H9 (cell line): Measurements from ENCODE around the gene MT1F. TPM values are rescaled to one million over a fixed set of nuclear protein-coding genes. Genes with fewer than 3 reads are reported as not detected.

Source experiments
- DNase-seq: peaks from one replicate; pipeline ENCODE4 v3.0.0-alpha.2; 2017
- H2AFZ ChIP-seq: one replicate; pipeline ENCODE4 v1.6.1; 2013; ENCODE audit warnings: mild to moderate bottlenecking, low read length, control low read depth, moderate library complexity
- H2AK5ac ChIP-seq: 2 replicates; pipeline ENCODE4 v1.6.1; 2013; ENCODE audit warnings: low read length, control low read depth, mixed read lengths; ENCODE audit not compliant: insufficient read length
- H2BK120ac ChIP-seq: one replicate; pipeline ENCODE4 v1.6.1; 2013; ENCODE audit warnings: low read depth, mild to moderate bottlenecking, low read length, control low read depth, inconsistent platforms; ENCODE audit not compliant: poor library complexity, severe bottlenecking
- H2BK12ac ChIP-seq: 2 replicates; pipeline ENCODE4 v1.6.1; 2013; ENCODE audit warnings: low read length, control low read depth, mixed read lengths, low read depth; ENCODE audit not compliant: insufficient read length
- H2BK15ac ChIP-seq: 2 replicates; pipeline ENCODE4 v1.6.1; 2013; ENCODE audit warnings: low read depth, low read length, control low read depth
- H2BK20ac ChIP-seq: one replicate; pipeline ENCODE4 v1.6.1; 2013; ENCODE audit warnings: low read depth, mild to moderate bottlenecking, low read length, control low read depth, inconsistent platforms; ENCODE audit not compliant: poor library complexity, severe bottlenecking
- H2BK5ac ChIP-seq: 2 replicates; pipeline ENCODE4 v1.6.1; 2013; ENCODE audit warnings: low read length, control low read depth, mixed read lengths; ENCODE audit not compliant: insufficient read length
- H3K14ac ChIP-seq: 2 replicates; pipeline ENCODE4 v1.6.1; 2013; ENCODE audit warnings: low read length, control low read depth; ENCODE audit not compliant: insufficient read depth
- H3K18ac ChIP-seq: 2 replicates; pipeline ENCODE4 v1.6.1; 2013; ENCODE audit warnings: low read depth, mild to moderate bottlenecking, mixed read lengths, low read length, control low read depth; ENCODE audit not compliant: insufficient read length
- H3K23ac ChIP-seq: 2 replicates; pipeline ENCODE4 v1.6.1; 2013; ENCODE audit warnings: low read length, control low read depth, mixed read lengths, low read depth; ENCODE audit not compliant: insufficient read length
- H3K23me2 ChIP-seq: 2 replicates; pipeline ENCODE4 v1.6.1; 2013; ENCODE audit warnings: low read depth, mild to moderate bottlenecking, mixed read lengths, low read length, control low read depth; ENCODE audit not compliant: insufficient read length, poor library complexity, severe bottlenecking
- H3K27ac ChIP-seq: 2 replicates; pipeline ENCODE4 v1.5.1; 2013; ENCODE audit warnings: low read length, control low read depth, mixed read lengths, low read depth; ENCODE audit not compliant: insufficient read length
- H3K27me3 ChIP-seq: 2 replicates; pipeline ENCODE4 v1.6.1; 2013; ENCODE audit warnings: low read length, control low read depth, inconsistent platforms; ENCODE audit not compliant: insufficient read depth
- H3K4ac ChIP-seq: 2 replicates; pipeline ENCODE4 v1.6.1; 2013; ENCODE audit warnings: low read depth, mild to moderate bottlenecking, control low read depth, inconsistent platforms, low read length, moderate library complexity
- H3K4me1 ChIP-seq: 2 replicates; pipeline ENCODE4 v1.6.1; 2013; ENCODE audit warnings: low read length, control low read depth, inconsistent platforms; ENCODE audit not compliant: insufficient read depth
- H3K4me2 ChIP-seq: 2 replicates; pipeline ENCODE4 v1.6.1; 2013; ENCODE audit warnings: low read length, control low read depth, mixed read lengths; ENCODE audit not compliant: insufficient read length, insufficient read depth
- H3K56ac ChIP-seq: 2 replicates; pipeline ENCODE4 v1.6.1; 2013; ENCODE audit warnings: low read depth, mild to moderate bottlenecking, mixed read lengths, low read length, control low read depth; ENCODE audit not compliant: insufficient read length
- H3K79me1 ChIP-seq: 2 replicates; pipeline ENCODE4 v1.6.1; 2013; ENCODE audit warnings: low read depth, mild to moderate bottlenecking, moderate library complexity, low read length, control low read depth, inconsistent platforms; ENCODE audit not compliant: insufficient read depth, poor library complexity, severe bottlenecking
- H3K79me2 ChIP-seq: 2 replicates; pipeline ENCODE4 v1.6.1; 2013; ENCODE audit warnings: low read length, control low read depth, inconsistent platforms; ENCODE audit not compliant: insufficient read depth
- H3K9ac ChIP-seq: 2 replicates; pipeline ENCODE4 v1.6.1; 2013; ENCODE audit warnings: low read length, control low read depth, mixed read lengths; ENCODE audit not compliant: insufficient read length; ENCODE audit errors: extremely low read depth
- H3K9me3 ChIP-seq: one replicate; pipeline ENCODE4 v1.6.1; 2013; ENCODE audit warnings: low read depth, low read length, inconsistent platforms; ENCODE audit not compliant: control insufficient read depth
- H3T11ph ChIP-seq: one replicate; pipeline ENCODE4 v1.6.1; 2013; ENCODE audit warnings: mild to moderate bottlenecking, low read length, control low read depth, inconsistent platforms
- H4K20me1 ChIP-seq: one replicate; pipeline ENCODE4 v1.6.1; 2013; ENCODE audit not compliant: control insufficient read depth, insufficient read length, insufficient read depth
- H4K5ac ChIP-seq: 2 replicates; pipeline ENCODE4 v1.6.1; 2013; ENCODE audit warnings: low read depth, mild to moderate bottlenecking, mixed read lengths, low read length, control low read depth; ENCODE audit not compliant: insufficient read length
- H4K8ac ChIP-seq: replicated peaks from 2 replicates; pipeline ENCODE4 v1.6.1; 2013; ENCODE audit warnings: low read length, control low read depth, mixed read lengths, low read depth; ENCODE audit not compliant: insufficient read length
- H4K91ac ChIP-seq: 2 replicates; pipeline ENCODE4 v1.6.1; 2013; ENCODE audit warnings: low read depth, mild to moderate bottlenecking, moderate library complexity, mixed read lengths, low read length, control low read depth; ENCODE audit not compliant: insufficient read length
- H3K27ac Mint-ChIP-seq, 3 experiments: 2 replicates in 2 of 3; 3 replicates in 1 of 3; pipeline ENCODE4 v1.8.0; 2020 to 2021; ENCODE audit warnings: mixed read lengths in 3 of 3, mild to moderate bottlenecking in 1 of 3, moderate library complexity in 1 of 3
- H3K27me3 Mint-ChIP-seq: 2 replicates; pipeline ENCODE4 v1.8.0; 2021; ENCODE audit warnings: low read depth, mild to moderate bottlenecking, moderate library complexity, mixed read lengths
- H3K36me3 Mint-ChIP-seq, 3 experiments: 2 replicates in 2 of 3; 3 replicates in 1 of 3; pipeline ENCODE4 v1.8.0; 2020 to 2021; ENCODE audit warnings: low read depth in 3 of 3, mixed read lengths in 3 of 3; ENCODE audit not compliant: insufficient read depth in 1 of 3
- H3K4me1 Mint-ChIP-seq, 2 experiments: 2 replicates each; pipeline ENCODE4 v1.8.0; 2020; ENCODE audit warnings: mixed read lengths in 2 of 2
- H3K4me3 Mint-ChIP-seq, 2 experiments: 2 replicates in 1 of 2; 3 replicates in 1 of 2; pipeline ENCODE4 v1.8.0; 2020 to 2021; ENCODE audit warnings: mild to moderate bottlenecking in 2 of 2, mixed read lengths in 2 of 2, moderate library complexity in 1 of 2
- H3K9me3 Mint-ChIP-seq, 2 experiments: 2 replicates in 1 of 2; 3 replicates in 1 of 2; pipeline ENCODE4 v1.8.0; 2020; ENCODE audit warnings: mild to moderate bottlenecking in 2 of 2, mixed read lengths in 2 of 2, moderate library complexity in 1 of 2
- CTCF ChIP-seq: fragments of 200-600 bp; sonication (generic); conservative IDR thresholded peaks from 3 replicates; pipeline ENCODE4 v1.8.0; 2021; ENCODE audit warnings: antibody characterized with exemption, mild to moderate bottlenecking
- WGBS: extraction: QIAGEN DNeasy Blood & Tissue Kit; methylation state at CpG from one replicate; pipeline ENCODE4 v1.1.7; 2013; ENCODE audit warnings: missing lambda C conversion rate, low lambda C conversion rate, mixed read lengths; ENCODE audit not compliant: insufficient read length; ENCODE audit errors: extremely low coverage; 5-methylcytosine and 5-hydroxymethylcytosine counted together
- total RNA-seq: library from RNA; stranded (reverse); gene quantifications from 2 replicates; pipeline ENCODE4 v1.2.1, GENCODE V29; 2021

The MT1F gene
- total RNA-seq, 1 experiment from 2014 or later, result 26.1 TPM

GRCh38 chr16:56643833-56644232 lies 13.9 kb upstream of the MT1F start:
- Mint-ChIP-seq H3K36me3 (no peaks in the 10 kb centered on the region), H3K4me3 (peak overlapping the region; percentile 54 to 76), H3K27me3 (peaks cover 99% of the 10 kb centered on the region), H3K9me3 (no peaks in the 10 kb centered on the region; a peak in 1 of 5 replicates), H3K4me1 (peaks cover 16 to 29% of the 10 kb centered on the region in 2 experiments), H3K27ac (no peak overlapping the region; a peak in 1 of 7 replicates)
- H3K23me2 ChIP-seq, result no peaks in the 10 kb centered on the region
- no peak overlapping the region for H2BK12ac ChIP-seq
- no peak overlapping the region for H3K9ac ChIP-seq
- no peak overlapping the region for H4K91ac ChIP-seq
- no peak overlapping the region for H4K8ac ChIP-seq
- no peaks in the 10 kb centered on the region for H3K4me1 ChIP-seq
- no peak for TF ChIP-seq CTCF
- no peak overlapping the region for H3K23ac ChIP-seq
- no peaks in the 10 kb centered on the region for H3K79me1 ChIP-seq
- no peak overlapping the region for H3K18ac ChIP-seq
- H2AK5ac ChIP-seq, result no peak overlapping the region
- H3K56ac ChIP-seq, result no peak overlapping the region
- H3K4ac ChIP-seq, result no peak overlapping the region
- no peak overlapping the region for H2AFZ ChIP-seq
- H2BK15ac ChIP-seq, result no peak overlapping the region
- no peaks in the 10 kb centered on the region for H3K9me3 ChIP-seq
- H3K79me2 ChIP-seq, result no peaks in the 10 kb centered on the region
- H2BK20ac ChIP-seq, result no peak overlapping the region
- H4K5ac ChIP-seq, result no peak overlapping the region
- H2BK5ac ChIP-seq, result no peak overlapping the region
- H2BK120ac ChIP-seq, result no peak overlapping the region
- peak overlapping the region; percentile 43 for H3K4me2 ChIP-seq
- no peak overlapping the region for H3K27ac ChIP-seq
- WGBS, result no CpG with 5 or more reads among the region's 5 CpGs
- no peak for DNase-seq
- H3K27me3 ChIP-seq, result peaks cover 75% of the 10 kb centered on the region
- no peak overlapping the region for H3K14ac ChIP-seq
- no peak overlapping the region for H3T11ph ChIP-seq
- no peaks in the 10 kb centered on the region for H4K20me1 ChIP-seq
